ENCODE measurements around the gene MAP1LC3B2.

- TF ChIP-seq SUZ12 (IDR thresholded peaks at IDR 0.05; ENCODE audit: low read depth, low read length) (no peak), RAD21 (CRISPR knock-in tag; IDR thresholded peaks at IDR 0.05) (no peak), RXRA (CRISPR knock-in tag; IDR thresholded peaks at IDR 0.05) (no peak), HMGXB4 (CRISPR knock-in tag; IDR thresholded peaks at IDR 0.05; ENCODE audit: borderline replicate concordance in 1 of 2, low read depth in 1 of 2) (no peak)
These were observed 7.0 kb upstream of the MAP1LC3B2 start for GRCh38 chr12:116551952-116552772.
